ENCODE results near the gene LBH.

DNA sequence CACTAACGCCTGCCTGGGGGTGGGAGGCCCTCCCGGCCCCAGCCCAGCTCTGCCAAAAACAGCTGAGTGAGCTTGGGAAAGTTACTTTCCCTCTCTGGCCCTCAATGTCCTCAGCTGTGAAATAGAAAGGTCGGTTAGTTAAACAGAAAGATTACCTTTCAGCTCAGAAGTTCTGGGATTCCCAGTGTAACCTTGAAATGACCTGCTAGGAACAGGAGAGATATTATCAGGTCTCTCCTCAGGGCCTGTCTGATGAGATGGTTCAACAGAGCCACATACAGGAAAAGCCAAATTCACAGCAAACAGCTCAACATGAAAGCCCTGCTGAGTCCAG lies 68.8 kb downstream of the LBH start:
- TF ChIP-seq, protein P1, sequence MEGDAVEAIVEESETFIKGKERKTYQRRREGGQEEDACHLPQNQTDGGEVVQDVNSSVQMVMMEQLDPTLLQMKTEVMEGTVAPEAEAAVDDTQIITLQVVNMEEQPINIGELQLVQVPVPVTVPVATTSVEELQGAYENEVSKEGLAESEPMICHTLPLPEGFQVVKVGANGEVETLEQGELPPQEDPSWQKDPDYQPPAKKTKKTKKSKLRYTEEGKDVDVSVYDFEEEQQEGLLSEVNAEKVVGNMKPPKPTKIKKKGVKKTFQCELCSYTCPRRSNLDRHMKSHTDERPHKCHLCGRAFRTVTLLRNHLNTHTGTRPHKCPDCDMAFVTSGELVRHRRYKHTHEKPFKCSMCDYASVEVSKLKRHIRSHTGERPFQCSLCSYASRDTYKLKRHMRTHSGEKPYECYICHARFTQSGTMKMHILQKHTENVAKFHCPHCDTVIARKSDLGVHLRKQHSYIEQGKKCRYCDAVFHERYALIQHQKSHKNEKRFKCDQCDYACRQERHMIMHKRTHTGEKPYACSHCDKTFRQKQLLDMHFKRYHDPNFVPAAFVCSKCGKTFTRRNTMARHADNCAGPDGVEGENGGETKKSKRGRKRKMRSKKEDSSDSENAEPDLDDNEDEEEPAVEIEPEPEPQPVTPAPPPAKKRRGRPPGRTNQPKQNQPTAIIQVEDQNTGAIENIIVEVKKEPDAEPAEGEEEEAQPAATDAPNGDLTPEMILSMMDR (conservative IDR thresholded peaks at IDR 0.05; ENCODE audit: low read length), result no peak
- TF ChIP-seq EZH2phosphoT487 (IDR thresholded peaks at IDR 0.05; ENCODE audit: borderline replicate concordance, low read depth, low read length), result no peak

All from OCI-LY7 (cell line).